ENCODE measurements around the gene NEURL1B. TPM values are rescaled to one million over a fixed set of nuclear protein-coding genes. Genes with fewer than 3 reads are reported as not detected.

NEURL1B gene
- total and polyA plus RNA-seq, 2 experiments from 2014 or later, result 0.13 to 1.8 TPM

GRCh38 chr5:172690258-172691075, 49.4 kb downstream of the NEURL1B start:
- Histone ChIP-seq H3K27ac (no peak overlapping the region), H3K4me3 (no peak overlapping the region), H3K4me2 (ENCODE audit: unreplicated experiment) (no peak overlapping the region), H3K9ac (no peak overlapping the region), H3K36me3 (ENCODE audit: low read depth) (no peaks in the 10 kb centered on the region), H4K20me1 (ENCODE audit: insufficient read depth) (no peaks in the 10 kb centered on the region), H3K79me2 (ENCODE audit: insufficient read depth) (no peaks in the 10 kb centered on the region), H3F3A (ENCODE audit: insufficient read depth) (no peaks in the 10 kb centered on the region), H3K9me3 (ENCODE audit: low read depth) (no peaks in the 10 kb centered on the region), H3K27me3 (replicated peaks; ENCODE audit: insufficient read depth) (no peaks in the 10 kb centered on the region), H2AFZ (no peak overlapping the region), H3K4me1 (ENCODE audit: insufficient read depth) (no peaks in the 10 kb centered on the region), H3K9me2 (ENCODE audit: insufficient read depth) (no peaks in the 10 kb centered on the region)
- in situ Hi-C loops (cut with MboI), result no loop called here
- TF ChIP-seq EZH2 (IDR thresholded peaks at IDR 0.05; ENCODE audit: insufficient read depth, poor library complexity, severe bottlenecking) (no peak), EZH2phosphoT487 (IDR thresholded peaks at IDR 0.05; ENCODE audit: insufficient read depth, low read depth) (no peak)
- no peak for DNase-seq
- WGBS, 2 experiments (ENCODE audit: low coverage in 1 of 2, low lambda C conversion rate in 2 of 2, missing lambda C conversion rate in 2 of 2), result 89 to 91% methylated on average over 24 of the region's 24 CpGs

GRCh38 chr5:172691886-172692285, 50.8 kb downstream of the NEURL1B start:
- Histone ChIP-seq H3K27me3 (replicated peaks; ENCODE audit: insufficient read depth) (no peaks in the 10 kb centered on the region), H3K4me2 (ENCODE audit: unreplicated experiment) (no peak overlapping the region), H4K20me1 (ENCODE audit: insufficient read depth) (no peaks in the 10 kb centered on the region), H3K9me2 (ENCODE audit: insufficient read depth) (no peaks in the 10 kb centered on the region), H3K9ac (no peak overlapping the region), H3K79me2 (ENCODE audit: insufficient read depth) (no peaks in the 10 kb centered on the region), H3K36me3 (ENCODE audit: low read depth) (no peaks in the 10 kb centered on the region), H3K27ac (no peak overlapping the region), H3F3A (ENCODE audit: insufficient read depth) (no peaks in the 10 kb centered on the region), H2AFZ (no peak overlapping the region), H3K4me1 (ENCODE audit: insufficient read depth) (no peaks in the 10 kb centered on the region), H3K9me3 (ENCODE audit: low read depth) (no peaks in the 10 kb centered on the region), H3K4me3 (no peak overlapping the region)
- DNase-seq, result no peak
- TF ChIP-seq EZH2 (IDR thresholded peaks at IDR 0.05; ENCODE audit: insufficient read depth, poor library complexity, severe bottlenecking), result no peak
- no peak for TF ChIP-seq EZH2phosphoT487 (IDR thresholded peaks at IDR 0.05; ENCODE audit: insufficient read depth, low read depth)
- 89 to 95% methylated on average over 7 of the region's 7 CpGs for WGBS, 2 experiments (ENCODE audit: low coverage in 1 of 2, low lambda C conversion rate in 2 of 2, missing lambda C conversion rate in 2 of 2)
- in situ Hi-C loops (cut with MboI), result no loop called here

- H3K79me2 ChIP-seq (ENCODE audit: insufficient read depth), result no peaks in the 10 kb centered on the region
- no peak for DNase-seq
- no peak overlapping the region for H3K27ac ChIP-seq
- 72 to 85% methylated on average over 6 of the region's 6 CpGs for WGBS, 2 experiments (ENCODE audit: low coverage in 1 of 2, low lambda C conversion rate in 2 of 2, missing lambda C conversion rate in 2 of 2)
- no peaks in the 10 kb centered on the region for H3F3A ChIP-seq (ENCODE audit: insufficient read depth)
- no peaks in the 10 kb centered on the region for H3K27me3 ChIP-seq (replicated peaks; ENCODE audit: insufficient read depth)
- no peaks in the 10 kb centered on the region for H3K36me3 ChIP-seq (ENCODE audit: low read depth)
- H3K4me3 ChIP-seq, result no peak overlapping the region
- no peaks in the 10 kb centered on the region for H4K20me1 ChIP-seq (ENCODE audit: insufficient read depth)
- no peaks in the 10 kb centered on the region for H3K9me2 ChIP-seq (ENCODE audit: insufficient read depth)
- no peaks in the 10 kb centered on the region for H3K4me1 ChIP-seq (ENCODE audit: insufficient read depth)
- TF ChIP-seq EZH2 (IDR thresholded peaks at IDR 0.05; ENCODE audit: insufficient read depth, poor library complexity, severe bottlenecking), result no peak
- TF ChIP-seq EZH2phosphoT487 (IDR thresholded peaks at IDR 0.05; ENCODE audit: insufficient read depth, low read depth), result no peak
- in situ Hi-C loops (cut with MboI), result no loop called here
- H3K4me2 ChIP-seq (ENCODE audit: unreplicated experiment), result no peak overlapping the region
- no peak overlapping the region for H3K9ac ChIP-seq
- H2AFZ ChIP-seq, result no peak overlapping the region
- H3K9me3 ChIP-seq (ENCODE audit: low read depth), result no peaks in the 10 kb centered on the region
These were observed 51.4 kb downstream of the NEURL1B start for GRCh38 chr5:172692451-172692850.

- no peaks in the 10 kb centered on the region for H3F3A ChIP-seq (ENCODE audit: insufficient read depth)
- no peaks in the 10 kb centered on the region for H3K4me1 ChIP-seq (ENCODE audit: insufficient read depth)
- DNase-seq, result no peak
- no peaks in the 10 kb centered on the region for H3K36me3 ChIP-seq (ENCODE audit: low read depth)
- in situ Hi-C loops (cut with MboI), result no loop called here
- no peaks in the 10 kb centered on the region for H3K27me3 ChIP-seq (replicated peaks; ENCODE audit: insufficient read depth)
- H3K9me2 ChIP-seq (ENCODE audit: insufficient read depth), result no peaks in the 10 kb centered on the region
- 55 to 59% methylated on average over 2 of the region's 2 CpGs for WGBS, 2 experiments (ENCODE audit: low coverage in 1 of 2, low lambda C conversion rate in 2 of 2, missing lambda C conversion rate in 2 of 2)
- no peak overlapping the region for H3K27ac ChIP-seq
- H3K4me3 ChIP-seq, result no peak overlapping the region
- no peak overlapping the region for H3K9ac ChIP-seq
- no peak overlapping the region for H2AFZ ChIP-seq
- no peak overlapping the region for H3K4me2 ChIP-seq (ENCODE audit: unreplicated experiment)
- no peaks in the 10 kb centered on the region for H4K20me1 ChIP-seq (ENCODE audit: insufficient read depth)
- no peaks in the 10 kb centered on the region for H3K9me3 ChIP-seq (ENCODE audit: low read depth)
- TF ChIP-seq EZH2 (IDR thresholded peaks at IDR 0.05; ENCODE audit: insufficient read depth, poor library complexity, severe bottlenecking), result no peak
- TF ChIP-seq EZH2phosphoT487 (IDR thresholded peaks at IDR 0.05; ENCODE audit: insufficient read depth, low read depth), result no peak
- no peaks in the 10 kb centered on the region for H3K79me2 ChIP-seq (ENCODE audit: insufficient read depth)
These were observed 51.9 kb downstream of the NEURL1B start for GRCh38 chr5:172692981-172693380.
